Posterior cingulate gyrus (tissue), 11 donors: Measurements from ENCODE around the gene SLC35F3.
"Not testable (repeated sequence)": the region's sequence is repeated elsewhere in the genome, so short reads cannot be mapped to it uniquely, and the experiment has no call there.

Experiments
- DNase-seq, 10 donors: peaks; one replicate each; pipeline versions ENCODE4 v3.0.0 to v3.0.0-alpha.2; 2020 to 2021; ENCODE audit warnings: mixed read lengths in 3 of 10
- intact Hi-C: fragments of 100-400 bp; cut with DNase I; formaldehyde crosslinking; loops from one replicate; pipeline ENCODE4 v1.15.1; 2023

SLC35F3 gene

DNA sequence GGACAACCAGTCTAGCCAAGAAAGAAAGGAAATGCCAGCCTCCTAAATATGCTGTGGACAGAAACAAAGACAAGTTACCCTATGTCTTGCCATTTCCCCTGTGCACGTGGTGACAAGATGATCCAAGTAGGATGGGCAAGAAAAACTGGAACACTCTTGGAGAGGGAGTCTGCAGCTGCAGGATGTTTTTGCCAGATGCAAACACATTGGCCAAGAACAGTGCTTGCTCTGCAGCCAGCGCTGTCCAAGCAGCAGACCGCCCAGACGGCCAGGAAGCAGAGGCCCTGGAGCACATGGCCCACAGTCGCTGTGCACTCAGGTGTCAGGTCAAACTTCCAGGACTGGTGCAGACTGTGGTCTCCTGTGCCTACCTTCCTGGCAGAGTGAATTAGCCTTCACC lies 189.3 kb downstream of the SLC35F3 start:
- peak in 5 of 10 donors; percentile 17 to 88 (median 33) for DNase-seq

DNA sequence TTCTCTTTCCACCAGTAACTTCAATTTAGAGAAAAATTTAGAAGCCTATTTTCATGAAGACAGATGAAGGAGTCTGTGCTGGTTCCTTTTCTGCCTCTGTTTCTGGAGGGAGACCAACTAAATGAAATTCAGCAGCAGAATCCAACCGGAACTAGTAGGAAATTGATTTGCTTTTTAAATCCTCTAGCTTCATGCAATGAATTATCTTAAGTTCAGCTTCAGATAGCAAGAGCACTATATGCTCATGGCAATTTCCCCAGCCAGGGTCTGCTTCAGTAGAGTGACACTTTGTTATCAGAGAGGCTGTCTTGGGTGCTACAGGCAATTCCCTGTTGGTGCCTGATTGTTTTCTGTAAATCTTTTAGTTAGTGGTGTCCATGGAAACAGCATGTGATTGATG lies 189.7 kb downstream of the SLC35F3 start:
- intact Hi-C loops = no loop called here
- no peak for DNase-seq

More for the DNA sequence above, 189.3 kb downstream of the SLC35F3 start:
- intact Hi-C loops = no loop called here

DNA sequence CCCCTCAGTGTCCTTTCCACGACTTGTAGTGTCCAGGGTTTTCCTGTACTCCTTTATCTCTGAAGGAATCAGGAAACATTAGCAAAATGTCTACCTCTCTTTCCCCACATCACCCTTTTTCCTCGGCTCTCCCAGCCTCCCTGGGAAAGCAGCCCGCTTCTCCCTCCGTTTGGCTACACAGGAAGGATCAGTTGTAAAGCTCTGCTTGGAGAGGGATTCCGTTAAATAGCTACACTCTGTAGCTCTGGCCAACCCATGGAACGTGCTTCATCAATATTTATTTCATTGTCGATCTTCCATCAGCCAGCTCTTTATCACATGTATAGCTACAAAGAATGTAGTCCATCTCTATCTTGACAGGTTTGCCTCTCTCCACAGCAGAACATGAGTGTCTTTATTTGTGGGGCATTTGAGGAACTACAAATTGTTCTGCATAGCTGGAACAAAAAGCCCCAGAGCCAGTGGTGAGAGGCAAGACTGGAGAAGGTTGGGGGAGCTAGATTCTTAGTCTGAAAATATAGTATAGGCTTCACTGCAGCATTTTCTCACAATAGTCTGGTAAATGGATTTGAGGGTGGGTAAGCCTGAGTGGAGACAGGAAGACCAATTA lies 191.8 kb downstream of the SLC35F3 start:
- intact Hi-C loops = no loop called here
- no peak for DNase-seq

DNA sequence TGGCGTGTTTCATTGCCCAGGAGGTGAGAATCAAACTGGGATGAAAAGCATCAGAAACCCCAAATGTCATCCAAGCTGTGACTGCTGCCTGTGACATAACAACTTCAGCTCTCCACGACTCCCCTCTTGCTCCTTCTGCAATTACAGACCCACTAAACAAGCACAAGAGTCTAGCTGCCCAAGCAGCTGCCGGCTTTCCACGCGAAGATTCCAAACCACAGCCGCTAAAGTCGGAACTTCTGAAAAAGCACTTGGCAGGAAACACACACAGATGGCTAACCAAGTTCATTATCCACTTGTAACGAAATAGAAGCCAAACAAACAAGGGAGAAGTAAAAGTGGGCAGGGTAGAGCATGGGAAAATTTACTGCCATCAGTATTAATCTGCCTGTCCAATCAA lies 198.1 kb downstream of the SLC35F3 start:
- DNase-seq = peak in 4 of 10 donors; percentile 25 to 82 (median 43)
- intact Hi-C loops = no loop called here

DNA sequence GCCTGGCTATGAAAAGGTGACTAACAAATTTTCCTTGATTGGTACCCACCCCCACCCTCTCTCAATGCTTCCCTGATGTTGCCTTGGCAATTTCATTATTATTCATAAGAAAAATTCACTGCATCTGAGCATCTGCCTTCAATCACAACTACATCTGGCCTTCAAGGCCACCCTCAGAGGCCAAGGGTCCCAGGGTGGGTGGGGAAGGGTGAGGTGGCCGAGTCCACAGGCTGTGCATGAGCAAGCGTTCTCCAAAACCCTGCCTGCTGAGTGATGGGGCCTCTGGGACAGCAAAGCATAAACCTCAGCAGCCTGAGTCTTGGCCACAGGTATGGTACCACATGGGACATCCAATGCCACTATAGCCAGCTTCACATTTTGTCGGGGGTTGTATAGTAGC lies 198.7 kb downstream of the SLC35F3 start:
- intact Hi-C loops = no loop called here

DNA sequence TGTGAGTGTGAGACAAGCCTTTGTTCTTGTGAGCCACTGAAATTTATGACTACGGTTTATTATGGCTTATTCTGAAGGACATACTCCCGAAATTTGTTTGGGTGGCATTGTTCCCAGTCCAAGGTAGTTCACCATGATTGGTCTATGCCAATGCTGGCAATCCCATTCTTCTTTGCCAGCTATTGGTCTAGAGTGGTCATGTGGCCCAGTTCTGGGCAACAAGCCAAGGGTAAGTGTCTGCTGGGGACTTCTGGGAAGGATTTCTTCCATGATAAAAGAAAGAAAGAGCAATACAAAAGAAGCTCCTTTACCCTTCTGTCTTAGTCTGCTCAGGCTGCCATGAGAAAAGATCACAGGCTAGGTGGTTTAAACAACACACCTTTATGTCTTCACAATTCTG lies 201.6 kb downstream of the SLC35F3 start:
- DNase-seq = no peak
- intact Hi-C loops = no loop called here

More for the DNA sequence above, 198.7 kb downstream of the SLC35F3 start:
- DNase-seq = no peak

DNA sequence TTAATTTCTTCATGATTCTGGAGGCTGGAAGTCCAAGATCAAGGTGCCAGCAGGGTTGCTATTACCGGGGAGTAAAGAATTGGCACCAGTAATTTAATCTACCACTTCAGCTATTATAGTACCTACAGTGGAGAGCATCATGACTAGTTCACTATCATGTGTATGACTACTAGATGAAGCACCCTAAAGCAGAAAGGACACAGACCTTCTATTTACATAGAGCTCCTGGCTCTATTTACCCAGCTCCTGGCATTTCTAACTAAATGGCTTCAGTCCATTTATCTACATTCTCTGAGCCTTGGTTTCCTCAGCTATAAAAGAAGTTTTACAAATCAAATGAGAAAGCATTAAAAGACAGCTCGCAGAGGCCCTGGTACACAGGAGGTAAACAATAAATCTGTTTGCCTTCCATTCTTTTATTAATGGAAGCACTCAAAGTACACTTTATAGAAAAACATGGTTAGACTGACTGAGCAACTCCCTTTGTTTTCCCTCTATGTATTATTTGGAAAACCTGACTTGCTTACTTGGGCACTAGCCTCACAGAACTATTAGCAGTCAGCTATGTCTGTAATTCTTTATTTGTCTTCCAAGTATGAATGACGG lies 203.0 kb downstream of the SLC35F3 start:
- DNase-seq = no peak
- intact Hi-C loops = no loop called here

DNA sequence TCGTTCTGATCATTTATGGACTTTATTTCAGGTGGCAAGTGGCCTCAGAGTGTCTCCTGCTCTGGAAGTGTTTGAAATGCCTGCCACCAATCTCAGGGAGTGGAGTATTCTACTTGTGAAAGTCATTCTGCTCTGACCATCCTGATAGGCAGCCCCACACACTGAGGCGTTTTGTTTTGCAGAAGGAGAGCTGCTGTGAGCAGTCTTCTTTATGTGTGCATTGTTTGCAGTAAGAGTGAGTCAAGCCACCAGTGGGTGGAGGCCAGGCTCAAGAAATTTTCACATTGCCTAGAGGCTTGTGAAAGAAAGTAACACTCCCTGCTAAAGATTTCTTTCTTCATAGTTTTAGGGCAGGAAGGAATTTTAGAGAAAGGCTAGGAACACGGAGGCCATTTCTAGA lies 204.4 kb downstream of the SLC35F3 start:
- peak in 1 of 10 donors; percentile 86 for DNase-seq
- intact Hi-C loops = no loop called here

DNA sequence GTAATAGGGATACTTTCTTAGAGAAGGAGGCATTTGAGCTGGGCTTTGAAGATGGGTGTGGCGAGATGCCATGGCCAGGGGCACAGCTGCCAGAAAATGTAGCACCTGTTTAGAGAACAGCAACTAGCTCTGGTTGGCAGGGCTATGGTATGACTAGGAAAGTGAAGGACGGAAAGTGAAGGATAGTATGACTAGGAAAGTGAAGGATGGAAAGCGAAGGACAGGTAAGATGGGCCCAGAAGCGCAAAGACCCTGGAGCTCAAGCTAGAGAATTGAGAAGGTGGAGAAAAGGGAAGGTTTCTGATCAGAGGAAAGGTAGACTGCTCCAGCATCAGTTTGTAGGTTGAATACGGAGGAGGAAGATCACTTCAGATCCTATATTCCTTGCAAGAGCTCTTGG lies 205.4 kb downstream of the SLC35F3 start:
- DNase-seq = no peak
- intact Hi-C loops = loop anchor here (5.0 kb wide), 2 partner anchors 202 to 302 kb away; no protein-coding TSS in a partner anchor

DNA sequence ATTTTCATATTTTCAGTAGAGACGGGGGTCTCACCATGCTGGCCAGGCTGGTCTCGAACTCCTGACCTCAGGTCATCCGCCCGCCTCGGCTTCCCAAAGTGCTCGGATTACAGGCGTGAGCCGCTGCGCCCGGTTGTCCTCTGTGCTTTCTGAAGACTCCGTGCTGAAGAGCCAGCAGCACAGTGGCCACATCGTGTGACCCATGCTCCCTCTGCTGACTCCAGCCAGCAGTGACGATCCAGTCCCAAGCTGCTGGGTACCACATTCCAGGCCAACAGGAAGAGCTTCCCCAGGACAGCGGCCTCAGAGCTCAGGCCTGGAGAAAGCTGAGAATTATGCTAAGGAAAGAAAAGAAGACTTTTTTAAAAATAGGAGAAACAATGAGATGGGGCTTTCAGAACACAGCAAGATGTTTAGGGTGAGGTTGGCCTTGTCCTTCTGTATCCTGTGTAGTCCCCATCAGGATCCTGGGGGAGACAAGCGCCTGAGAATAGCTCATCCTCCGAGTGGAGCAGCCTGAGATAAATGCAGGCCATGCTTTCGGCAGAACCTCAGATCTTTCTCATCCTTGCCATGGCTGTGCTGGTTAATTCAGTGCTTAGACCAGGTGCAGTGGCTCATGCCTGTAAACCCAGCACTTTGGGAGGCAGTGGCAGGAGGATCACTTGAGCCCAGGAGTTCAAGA lies 207.1 kb downstream of the SLC35F3 start:
- peak in 6 of 10 donors; percentile 22 to 90 (median 56) for DNase-seq
- intact Hi-C loops = loop anchor here (5.0 kb wide), 2 partner anchors 201 to 301 kb away; no protein-coding TSS in a partner anchor

DNA sequence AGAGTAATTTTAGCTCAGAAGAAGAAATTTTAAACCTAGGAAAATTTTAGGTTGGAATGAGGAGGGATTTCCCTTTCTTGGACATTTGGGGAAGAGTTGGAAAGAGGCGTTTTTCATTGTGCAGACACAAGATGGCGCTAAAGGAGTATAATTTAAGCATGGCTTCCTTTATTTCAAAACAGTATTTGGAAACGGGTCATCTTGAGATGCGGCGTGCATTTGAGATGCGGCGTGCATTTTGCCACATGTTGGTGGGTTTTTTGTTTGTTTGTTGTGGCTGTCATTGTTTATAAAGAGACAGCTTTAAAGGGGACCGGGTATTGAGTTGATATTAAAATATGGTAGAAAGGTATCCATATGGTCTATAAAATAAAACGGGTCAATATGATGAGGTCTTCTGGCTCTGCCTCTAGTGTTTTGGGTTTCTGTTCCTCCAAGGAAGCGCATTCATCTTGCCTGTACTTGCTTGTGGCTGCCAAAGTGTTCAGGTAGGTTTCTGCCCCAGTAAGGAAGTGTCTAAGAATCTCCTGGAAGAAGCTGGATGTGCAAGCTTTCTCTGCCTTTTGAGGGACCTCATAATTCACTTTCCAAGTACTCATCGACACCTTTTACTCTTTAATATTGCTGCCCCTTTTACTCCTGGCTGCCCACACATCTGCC lies 210.3 kb downstream of the SLC35F3 start:
- intact Hi-C loops = loop anchor here (5.0 kb wide), 2 partner anchors 198 to 298 kb away; no protein-coding TSS in a partner anchor
- DNase-seq = peak in 4 of 10 donors; percentile 16 to 33 (median 26)

DNA sequence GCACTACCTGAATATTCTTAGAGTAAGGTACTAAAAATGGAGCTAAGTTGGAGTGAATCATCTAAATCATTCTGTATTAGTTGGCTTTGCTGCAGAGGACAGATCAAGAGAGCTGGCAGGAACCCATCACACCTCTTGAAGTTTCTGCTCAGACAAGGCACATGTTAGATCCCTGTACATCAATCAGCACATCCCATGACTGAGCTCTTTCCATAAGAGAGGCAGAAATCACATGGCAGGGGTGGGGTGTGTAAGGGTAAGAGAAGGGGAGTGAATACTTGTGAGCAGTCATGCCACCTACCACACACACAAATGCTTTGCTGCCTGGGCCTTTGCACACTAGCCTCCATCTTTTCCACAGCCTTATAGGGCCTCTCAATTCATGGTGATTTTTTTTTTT lies 214.4 kb downstream of the SLC35F3 start:
- no peak for DNase-seq
- intact Hi-C loops = no loop called here

DNA sequence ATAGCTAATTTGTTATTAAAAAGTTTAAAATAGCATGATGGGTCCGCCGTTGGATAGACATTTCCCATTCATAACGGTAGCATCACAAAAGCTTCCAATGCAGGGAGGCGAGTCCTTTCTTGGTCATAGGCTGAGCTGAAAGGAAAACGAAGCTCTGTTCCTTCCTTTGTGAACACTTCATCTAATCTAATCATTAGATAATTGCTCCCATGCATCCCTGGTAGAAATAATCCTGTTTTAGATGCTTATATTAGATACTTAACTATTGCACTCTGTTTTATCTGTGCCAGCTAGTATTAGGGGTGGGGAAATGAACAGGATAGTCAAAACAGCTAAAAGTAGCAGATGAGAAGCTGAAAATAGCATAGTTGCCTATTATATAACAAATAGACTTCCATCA lies 215.0 kb downstream of the SLC35F3 start:
- DNase-seq = no peak
- intact Hi-C loops = no loop called here

DNA sequence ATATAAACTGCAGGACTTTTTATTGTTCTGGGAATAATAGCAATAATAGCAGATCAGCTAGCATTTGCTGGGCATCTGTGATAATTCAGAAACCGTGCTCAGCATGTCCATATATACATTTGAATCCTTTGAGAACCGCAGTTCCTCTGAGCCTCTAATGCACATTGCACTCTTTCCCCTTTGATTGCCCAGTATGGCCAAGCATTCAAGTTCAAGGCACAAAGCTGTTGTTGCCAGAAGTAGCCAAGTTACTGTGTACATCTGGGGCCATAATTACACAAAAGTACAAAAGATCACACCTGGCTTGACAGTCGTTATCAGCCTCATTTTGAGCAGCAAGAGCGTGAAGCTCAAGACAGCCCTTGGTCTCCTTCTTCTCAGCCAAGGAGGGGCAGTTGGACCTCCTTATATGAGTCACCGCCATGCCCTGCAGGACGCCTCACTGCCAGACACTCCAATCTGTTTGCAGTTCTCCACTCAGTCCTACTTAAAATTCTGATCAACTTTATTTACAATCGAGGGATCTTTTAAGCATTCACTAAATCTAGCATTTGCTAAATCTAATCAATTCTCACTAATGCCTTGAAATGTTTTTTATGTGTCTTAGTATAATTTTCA lies 216.0 kb downstream of the SLC35F3 start:
- intact Hi-C loops = no loop called here
- no peak for DNase-seq

DNA sequence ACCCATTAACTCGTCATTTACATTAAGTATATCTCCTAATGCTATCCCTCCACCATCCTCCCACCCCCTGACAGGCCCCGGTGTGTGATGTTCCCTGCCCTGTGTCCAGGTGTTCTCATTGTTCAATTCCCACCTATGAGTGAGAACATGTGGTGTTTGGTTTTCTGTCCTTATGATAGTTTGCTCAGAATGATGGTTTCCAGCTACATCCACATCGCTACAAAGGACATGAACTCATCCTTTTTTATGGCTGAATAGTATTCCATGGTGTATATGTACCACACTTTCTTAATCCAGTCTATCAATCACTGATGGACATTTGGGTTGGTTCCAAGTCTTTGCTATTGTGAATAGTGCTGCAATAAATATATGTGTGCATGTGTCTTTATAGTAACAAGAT lies 217.2 kb downstream of the SLC35F3 start:
- DNase-seq, intact Hi-C loops: not testable (repeated sequence)

DNA sequence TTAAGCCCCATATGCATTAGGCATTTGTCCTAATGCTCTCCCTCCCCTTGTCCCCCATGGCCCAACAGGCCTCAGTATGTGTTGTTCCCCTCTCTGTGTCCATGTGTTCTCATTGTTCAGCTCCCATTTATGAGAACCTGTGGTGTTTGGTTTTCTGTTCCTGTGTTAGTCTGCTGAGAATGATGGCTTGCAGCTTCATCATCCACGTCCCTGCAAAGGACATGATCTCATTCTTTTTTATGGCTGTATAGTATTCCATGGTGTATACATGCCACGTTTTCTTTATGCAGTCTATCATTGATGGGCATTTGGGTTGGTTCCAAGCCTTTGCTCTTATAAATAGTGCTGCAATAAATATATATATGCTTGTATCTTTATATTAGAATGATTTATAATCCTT lies 218.1 kb downstream of the SLC35F3 start:
- intact Hi-C loops = not testable (repeated sequence)

DNA sequence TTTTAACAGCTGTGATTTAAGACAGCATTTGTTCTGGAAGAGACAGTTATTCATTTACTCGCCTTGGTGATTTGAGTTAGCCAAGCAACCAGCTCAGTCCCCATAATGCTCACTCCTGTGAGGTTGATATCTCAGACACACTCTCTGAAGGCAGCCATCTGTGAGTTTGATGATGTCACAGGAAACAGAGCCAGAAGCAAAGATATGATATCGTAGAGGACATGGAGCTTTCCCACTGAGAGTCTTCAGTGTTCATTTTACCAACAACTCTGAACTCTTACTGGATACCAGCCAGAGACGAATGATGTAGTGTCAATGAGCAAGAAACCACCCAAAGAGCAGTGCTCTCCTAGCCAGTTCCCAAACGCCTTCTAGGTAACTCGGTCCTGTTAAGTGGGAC lies 219.4 kb downstream of the SLC35F3 start:
- intact Hi-C loops = no loop called here
- DNase-seq = no peak

More for the DNA sequence above, 218.1 kb downstream of the SLC35F3 start:
- DNase-seq = not testable (repeated sequence)

DNA sequence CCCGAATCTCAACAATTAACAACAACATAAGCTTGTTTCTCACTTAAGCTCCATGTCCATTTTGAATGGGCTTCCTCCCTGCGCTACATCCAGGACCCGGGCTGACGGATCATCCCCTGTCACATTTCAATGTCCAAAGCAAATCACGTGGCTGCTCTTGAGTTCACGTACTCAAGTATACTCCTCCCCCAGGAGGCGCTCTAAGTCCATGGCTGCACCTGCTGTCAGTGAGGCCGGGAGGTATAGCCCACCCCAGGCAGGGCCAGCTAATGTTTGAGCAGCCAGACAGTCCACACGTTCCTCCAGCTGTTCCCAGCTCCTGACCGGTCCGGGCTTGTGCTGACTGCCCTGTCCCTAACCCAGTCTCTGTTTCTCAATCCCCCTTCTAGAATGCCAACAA lies 220.8 kb downstream of the SLC35F3 start:
- intact Hi-C loops = no loop called here
- no peak for DNase-seq

DNA sequence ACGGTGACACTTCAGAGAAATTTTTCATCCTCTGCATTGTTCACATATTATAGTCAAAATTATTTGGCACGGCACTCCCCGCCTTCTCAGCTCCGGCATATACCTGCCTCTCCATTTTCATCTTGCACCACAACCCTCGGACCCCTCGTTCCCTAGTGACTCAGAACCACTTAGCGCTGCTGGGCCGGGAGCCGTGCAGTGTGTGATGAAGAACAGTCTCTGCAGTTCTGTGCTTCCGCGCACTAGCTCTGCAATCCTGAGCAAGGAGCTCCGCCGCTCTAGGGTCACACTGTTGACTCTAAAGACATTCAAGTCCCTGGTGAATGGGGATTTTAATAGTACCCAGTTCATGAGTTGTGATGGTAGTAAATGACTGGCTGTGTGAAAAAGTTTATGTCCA lies 221.2 kb downstream of the SLC35F3 start:
- intact Hi-C loops = no loop called here

DNA sequence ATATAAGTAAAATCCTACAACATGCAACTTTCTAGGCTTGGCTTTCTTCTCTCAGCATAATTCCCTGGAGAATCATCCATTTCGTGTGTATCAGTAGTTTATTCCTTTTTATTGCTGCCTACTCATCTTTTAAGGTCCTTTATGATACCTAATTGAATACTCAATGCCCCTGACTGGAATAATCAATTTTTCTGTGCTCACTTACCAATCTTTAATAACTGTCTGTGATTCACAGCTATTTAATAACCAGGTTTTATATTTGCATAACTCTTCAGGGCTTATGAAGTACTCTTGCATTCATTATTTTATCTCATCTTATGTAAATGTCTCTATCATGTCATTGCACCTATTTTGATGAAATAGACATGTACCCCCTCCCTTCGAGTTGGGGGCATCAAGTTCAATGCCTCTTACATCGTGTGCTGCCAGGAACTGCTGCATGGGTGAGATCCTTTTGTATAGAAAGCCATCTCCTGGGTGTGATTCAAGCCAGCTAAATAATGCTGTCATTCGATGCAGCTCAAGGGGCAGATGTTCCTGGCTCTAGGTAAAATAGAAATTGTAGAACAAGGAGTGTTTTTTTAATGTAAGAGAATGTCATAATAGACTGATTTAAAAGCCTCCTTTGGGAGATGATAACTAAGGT lies 222.7 kb downstream of the SLC35F3 start:
- intact Hi-C loops = no loop called here
- no peak for DNase-seq

More for the DNA sequence above, 221.2 kb downstream of the SLC35F3 start:
- no peak for DNase-seq
